Endothelial cell of umbilical vein (primary cell): ENCODE results near the gene BTBD8. TPM values are rescaled to one million over a fixed set of nuclear protein-coding genes. Genes with fewer than 3 reads are reported as not detected.

Source experiments
- BruUV-seq: library from RNA; stranded (reverse); fragments of 400-500 nt; replicated peaks from 2 replicates; lab custom pipeline; 2021; lab: Mats Ljungman, UMichigan
- CTCF ChIA-PET: fragments of 300-600, 350-600 bp; sonication (Branson Sonifier 250); formaldehyde crosslinking; loops from one replicate; lab custom pipeline; 2021; ENCODE audit warnings: antibody characterized with exemption, inconsistent platforms; lab: Charles Lee
- POLR2A ChIA-PET: fragments of 300-600, 350-600 bp; sonication (Branson Sonifier 250); formaldehyde crosslinking; loops from one replicate; lab custom pipeline; 2021; ENCODE audit warnings: antibody characterized with exemption, inconsistent platforms; lab: Charles Lee
- DNase-seq: peaks from one replicate; pipeline ENCODE4 v3.0.0-alpha.2; 2011; ENCODE audit warnings: low read depth, low spot score
- FAIRE-seq: peaks from 2 replicates; lab custom pipeline; 2011; peaks lifted over from hg19 to GRCh38; lab: Jason Lieb, UNC
- H2AFZ ChIP-seq: 2 replicates; pipeline ENCODE4 v1.6.0; 2012; ENCODE audit warnings: low read depth, low read length, control low read depth, inconsistent platforms
- H3K27ac ChIP-seq: 2 replicates; pipeline ENCODE4 v1.5.1; 2011; ENCODE audit warnings: low read depth, mild to moderate bottlenecking, control low read depth, low read length, moderate library complexity; ENCODE audit not compliant: insufficient read depth
- H3K27me3 ChIP-seq, 2 experiments: 2 replicates each; pipeline versions ENCODE4 v1.6.0 to v1.6.1; 2011; ENCODE audit warnings: low read length in 2 of 2, mixed read lengths in 1 of 2; ENCODE audit not compliant: control insufficient read depth in 2 of 2, insufficient read depth in 2 of 2
- H3K36me3 ChIP-seq, 2 experiments: 2 replicates in 1 of 2; 3 replicates in 1 of 2; pipeline ENCODE4 v1.5.1; 2011; ENCODE audit warnings: low read length in 2 of 2, mild to moderate bottlenecking in 1 of 2, moderate library complexity in 1 of 2; ENCODE audit not compliant: control insufficient read depth in 2 of 2, insufficient read depth in 2 of 2; ENCODE audit errors: extremely low read depth in 1 of 2
- H3K4me1 ChIP-seq: 3 replicates; pipeline ENCODE4 v1.5.1; 2011; ENCODE audit warnings: mild to moderate bottlenecking, low read length; ENCODE audit not compliant: control insufficient read depth, insufficient read depth; ENCODE audit errors: extremely low read depth
- H3K4me2 ChIP-seq: 2 replicates; pipeline ENCODE4 v1.6.1; 2011; ENCODE audit warnings: low read length, control low read depth, mixed read lengths; ENCODE audit not compliant: insufficient read depth
- H3K4me3 ChIP-seq, 3 experiments: fragments of 200-600 bp in 1 of 3; sonication (generic), shearing (Covaris generic) in 1 of 3; replicated peaks in 1 of 3; 2 replicates each; pipeline ENCODE4 v1.5.1; 2011 to 2016; ENCODE audit warnings: control low read depth in 3 of 3, low read length in 3 of 3, mild to moderate bottlenecking in 2 of 3, inconsistent platforms in 1 of 3, low read depth in 1 of 3, moderate library complexity in 1 of 3; ENCODE audit not compliant: insufficient read depth in 1 of 3
- H3K79me2 ChIP-seq: 2 replicates; pipeline ENCODE4 v1.6.0; 2012; ENCODE audit warnings: low read length, inconsistent platforms; ENCODE audit not compliant: control insufficient read depth, insufficient read depth
- H3K9ac ChIP-seq: replicated peaks from 2 replicates; pipeline ENCODE3; 2011; ENCODE audit warnings: low read length, control low read depth; ENCODE audit not compliant: insufficient read depth; ENCODE audit errors: extremely low read depth
- H3K9me1 ChIP-seq: replicated peaks from 3 replicates; pipeline ENCODE4 v1.6.0; 2011; ENCODE audit warnings: mild to moderate bottlenecking, low read length; ENCODE audit not compliant: control insufficient read depth, insufficient read depth; ENCODE audit errors: extremely low read depth
- H3K9me3 ChIP-seq: replicated peaks from 2 replicates; pipeline ENCODE4 v1.5.1; 2012; ENCODE audit warnings: low read length, inconsistent platforms; ENCODE audit not compliant: control insufficient read depth, insufficient read depth
- H4K20me1 ChIP-seq: replicated peaks from 2 replicates; pipeline ENCODE3; 2011; ENCODE audit warnings: mild to moderate bottlenecking, low read length; ENCODE audit not compliant: control insufficient read depth, insufficient read depth; ENCODE audit errors: extremely low read depth
- CTCF ChIP-seq, 2 donors: IDR thresholded peaks; 1 replicate in 1 of 2; 2 replicates in 1 of 2; pipeline ENCODE4 v1.5.1; 2011; ENCODE audit warnings: low read length in 2 of 2, mild to moderate bottlenecking in 2 of 2, moderate library complexity in 2 of 2, control low read depth in 1 of 2, inconsistent platforms in 1 of 2, low read depth in 1 of 2; ENCODE audit not compliant: insufficient read depth in 1 of 2; ENCODE audit errors: extremely low read depth in 1 of 2
- EZH2 ChIP-seq: IDR thresholded peaks from 2 replicates; pipeline ENCODE4 v1.6.1; 2012; ENCODE audit warnings: borderline replicate concordance, low read depth, mild to moderate bottlenecking, moderate library complexity, low read length, inconsistent platforms; ENCODE audit not compliant: severe bottlenecking
- FOS ChIP-seq: IDR thresholded peaks from 2 replicates; pipeline ENCODE4 v1.6.1; 2011; ENCODE audit warnings: mild to moderate bottlenecking, low read length, moderate library complexity, borderline replicate concordance; ENCODE audit not compliant: insufficient read depth
- GATA2 ChIP-seq: IDR thresholded peaks from 2 replicates; pipeline ENCODE4 v1.7.0; 2011; ENCODE audit warnings: low read depth, mild to moderate bottlenecking, moderate library complexity, mixed read lengths, low read length; ENCODE audit not compliant: insufficient read length, insufficient read depth
- JUN ChIP-seq: IDR thresholded peaks from 2 replicates; pipeline ENCODE4 v1.6.1; 2011; ENCODE audit warnings: borderline replicate concordance, low read depth; ENCODE audit not compliant: insufficient read length, insufficient read depth
- MAX ChIP-seq: IDR thresholded peaks from 2 replicates; pipeline ENCODE4 v1.6.1; 2011; ENCODE audit not compliant: insufficient read depth, insufficient read length
- MYC ChIP-seq: IDR thresholded peaks from one replicate; pipeline ENCODE4 v1.6.1; 2011; ENCODE audit warnings: mild to moderate bottlenecking, low read depth, low read length
- POLR2A ChIP-seq: IDR thresholded peaks from 2 replicates; pipeline ENCODE4 v1.6.1; 2012; ENCODE audit warnings: low read depth, mild to moderate bottlenecking, control low read depth, low read length
- POLR2AphosphoS5 ChIP-seq: IDR thresholded peaks from 2 replicates; pipeline ENCODE4 v1.6.1; 2012; ENCODE audit warnings: low read depth, mild to moderate bottlenecking, control low read depth, low read length, moderate library complexity; ENCODE audit not compliant: insufficient read depth
- dilution Hi-C: fragments of 300-500 bp; cut with MboI; formaldehyde crosslinking; loops from one replicate; pipeline ENCODE4 v1.15.0; 2019; ENCODE audit warnings: low sequenced_read_pairs; ENCODE audit not compliant: extremely low pct_ligation_motif_present
- intact Hi-C: fragments of 100-400 bp; cut with micrococcal nuclease; formaldehyde crosslinking; loops from one replicate; pipeline ENCODE4 v1.10.0; 2022
- polyA plus RNA-seq, 4 experiments: library from polyadenylated mRNA; depleted of rRNA in 3 of 4; stranded (reverse) in 3 of 4; unstranded in 1 of 4; fragments of >200 nt; gene quantifications; 2 replicates each; pipeline versions ENCODE4 v1.2.1 to v1.2.3, GENCODE V29; 2011 to 2012; ENCODE audit warnings: missing spikeins in 1 of 4
- total RNA-seq: library from RNA; stranded (reverse); gene quantifications from 2 replicates; pipeline ENCODE4 v1.2.3, GENCODE V29; 2021

The BTBD8 gene
- total and polyA plus RNA-seq, 2 donors (not counting 3 experiments of a cell fraction or from before 2014, with no cell fraction given): 0.36 to 1.7 TPM

GRCh38 chr1:92219028-92219427 is 138.9 kb downstream of the BTBD8 start:
- DNase-seq: no peak

GRCh38 chr1:92228401-92228800 is 148.3 kb downstream of the BTBD8 start:
- no peak overlapping the region for H2AFZ ChIP-seq
- TF ChIP-seq EZH2: no peak
- no peak for TF ChIP-seq MAX
- TF ChIP-seq CTCF (IDR thresholded peaks at IDR 0.05; ENCODE audit: extremely low read depth in 1 of 2, insufficient read depth in 1 of 2, low read depth in 1 of 2, low read length in 2 of 2): no peak
- no peak for TF ChIP-seq FOS
- TF ChIP-seq JUN: no peak
- no peak for TF ChIP-seq MYC
- no peak for TF ChIP-seq GATA2
- TF ChIP-seq POLR2A: no peak
- no peak for TF ChIP-seq POLR2AphosphoS5
- no peaks in the 10 kb centered on the region for H3K4me1 ChIP-seq
- dilution Hi-C loops: no loop called here
- no peaks in the 10 kb centered on the region for H3K9me3 ChIP-seq
- H3K4me3 ChIP-seq: no peak overlapping the region
- H3K27ac ChIP-seq: no peak overlapping the region
- H4K20me1 ChIP-seq: no peaks in the 10 kb centered on the region
- no peaks in the 10 kb centered on the region for H3K79me2 ChIP-seq
- H3K36me3 ChIP-seq: no peaks in the 10 kb centered on the region
- POLR2A ChIA-PET: no interaction called here
- H3K27me3 ChIP-seq: peaks cover 0 to 2% of the 10 kb centered on the region in 2 experiments
- no peak overlapping the region for H3K9ac ChIP-seq
- BruUV-seq: no TSS peak
- FAIRE-seq (no peak), DNase-seq (no peak)
- no peaks in the 10 kb centered on the region for H3K9me1 ChIP-seq
- intact Hi-C loops: no loop called here
- CTCF ChIA-PET: no interaction called here
- no peak overlapping the region for H3K4me2 ChIP-seq

More at GRCh38 chr1:92219028-92219427, 138.9 kb downstream of the BTBD8 start:
- Histone ChIP-seq H4K20me1 (no peaks in the 10 kb centered on the region), H2AFZ (no peak overlapping the region), H3K4me3 (no peak overlapping the region), H3K27me3 (no peaks in the 10 kb centered on the region), H3K27ac (no peak overlapping the region), H3K9me3 (no peaks in the 10 kb centered on the region), H3K79me2 (no peaks in the 10 kb centered on the region), H3K36me3 (no peaks in the 10 kb centered on the region), H3K4me2 (no peak overlapping the region), H3K4me1 (no peaks in the 10 kb centered on the region), H3K9me1 (no peaks in the 10 kb centered on the region), H3K9ac (no peak overlapping the region)
- ChIA-PET CTCF (interaction anchor here (1.1 kb wide), 1 partner anchor 72 kb away, joined by 4 read pairs; no protein-coding TSS in a partner anchor), POLR2A (no interaction called here)
- intact Hi-C loops: no loop called here
- FAIRE-seq: no peak
- no TSS peak for BruUV-seq
- TF ChIP-seq FOS (no peak), JUN (no peak), POLR2A (no peak), MYC (no peak), EZH2 (no peak)
- dilution Hi-C loops: no loop called here
